Measurements from ENCODE around the gene SLC45A3.
"Not testable (repeated sequence)": the region's sequence is repeated elsewhere in the genome, so short reads cannot be mapped to it uniquely, and the experiment has no call there.

Gene SLC45A3

DNA sequence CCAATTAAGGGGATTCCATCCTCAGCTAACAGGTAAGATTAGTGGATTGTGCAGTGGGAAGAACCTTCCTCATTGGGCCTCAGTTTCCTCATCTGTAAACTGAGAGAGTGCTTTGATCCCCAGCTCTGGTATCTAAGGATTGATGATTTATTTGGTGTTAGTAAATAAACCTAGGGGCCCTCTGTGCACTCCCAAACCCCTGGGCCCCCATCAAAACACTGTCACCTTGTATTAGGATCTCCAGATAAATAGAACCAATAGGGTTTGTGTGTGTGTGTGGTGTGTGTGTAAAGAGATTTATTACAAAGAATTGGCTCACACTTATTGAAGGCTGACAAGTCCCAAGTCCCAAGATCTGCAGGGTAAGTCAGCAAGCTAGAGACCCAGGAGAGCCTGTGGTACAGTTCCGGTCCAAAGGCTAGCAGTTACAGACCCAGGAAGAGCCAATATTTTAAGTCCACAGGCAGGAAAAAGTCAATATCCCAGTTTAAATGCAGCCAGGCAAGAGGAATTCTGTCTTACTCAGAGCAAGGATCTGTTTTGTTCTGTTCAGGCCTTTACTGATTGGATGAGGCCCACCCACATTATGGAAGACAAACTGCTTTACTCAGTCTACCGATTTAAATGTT is 37.5 kb downstream of the SLC45A3 start:
- Histone ChIP-seq H3K9me3 (no peaks in the 10 kb centered on the region), H3K27me3 (peaks cover 2% of the 10 kb centered on the region; the same call in 1 of the 2 replicates), H3K36me3 (no peaks in the 10 kb centered on the region), H3K4me3 (ENCODE audit: low read depth, low read length) (no peak overlapping the region), H3K4me1 (no peaks in the 10 kb centered on the region)
- DNase-seq, result no peak
- TF ChIP-seq, protein P1, sequence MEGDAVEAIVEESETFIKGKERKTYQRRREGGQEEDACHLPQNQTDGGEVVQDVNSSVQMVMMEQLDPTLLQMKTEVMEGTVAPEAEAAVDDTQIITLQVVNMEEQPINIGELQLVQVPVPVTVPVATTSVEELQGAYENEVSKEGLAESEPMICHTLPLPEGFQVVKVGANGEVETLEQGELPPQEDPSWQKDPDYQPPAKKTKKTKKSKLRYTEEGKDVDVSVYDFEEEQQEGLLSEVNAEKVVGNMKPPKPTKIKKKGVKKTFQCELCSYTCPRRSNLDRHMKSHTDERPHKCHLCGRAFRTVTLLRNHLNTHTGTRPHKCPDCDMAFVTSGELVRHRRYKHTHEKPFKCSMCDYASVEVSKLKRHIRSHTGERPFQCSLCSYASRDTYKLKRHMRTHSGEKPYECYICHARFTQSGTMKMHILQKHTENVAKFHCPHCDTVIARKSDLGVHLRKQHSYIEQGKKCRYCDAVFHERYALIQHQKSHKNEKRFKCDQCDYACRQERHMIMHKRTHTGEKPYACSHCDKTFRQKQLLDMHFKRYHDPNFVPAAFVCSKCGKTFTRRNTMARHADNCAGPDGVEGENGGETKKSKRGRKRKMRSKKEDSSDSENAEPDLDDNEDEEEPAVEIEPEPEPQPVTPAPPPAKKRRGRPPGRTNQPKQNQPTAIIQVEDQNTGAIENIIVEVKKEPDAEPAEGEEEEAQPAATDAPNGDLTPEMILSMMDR (IDR thresholded peaks at IDR 0.05; ENCODE audit: low read depth, low read length), result no peak

DNA sequence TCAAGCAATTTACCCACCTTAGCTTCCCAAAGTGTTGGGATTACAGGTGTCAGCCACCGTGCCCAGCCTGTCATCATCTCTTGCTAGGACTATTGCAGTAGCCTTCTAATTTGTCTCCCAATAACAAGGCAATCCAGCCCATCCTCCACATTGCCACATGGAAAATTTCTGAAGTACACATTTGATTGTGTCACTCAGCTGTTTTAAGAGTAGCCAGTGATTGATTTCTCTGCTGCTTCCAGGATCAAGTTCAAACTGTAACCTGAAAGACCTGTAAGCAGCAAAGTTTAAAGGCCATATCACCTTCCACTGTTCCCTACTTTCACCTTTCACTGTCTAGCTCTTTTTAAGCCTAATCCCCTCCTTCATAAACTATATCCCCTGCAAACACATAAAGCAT is 40.7 kb downstream of the SLC45A3 start:
- H3K4me3 ChIP-seq (ENCODE audit: low read depth, low read length), result no peak overlapping the region
- peaks cover 9% of the 10 kb centered on the region for H3K27me3 ChIP-seq
- no peak for DNase-seq
- no peaks in the 10 kb centered on the region for H3K4me1 ChIP-seq
- H3K36me3 ChIP-seq, result no peaks in the 10 kb centered on the region
- TF ChIP-seq, protein P1 (IDR thresholded peaks at IDR 0.05; ENCODE audit: low read depth, low read length), result no peak
- H3K9me3 ChIP-seq, result no peaks in the 10 kb centered on the region

DNA sequence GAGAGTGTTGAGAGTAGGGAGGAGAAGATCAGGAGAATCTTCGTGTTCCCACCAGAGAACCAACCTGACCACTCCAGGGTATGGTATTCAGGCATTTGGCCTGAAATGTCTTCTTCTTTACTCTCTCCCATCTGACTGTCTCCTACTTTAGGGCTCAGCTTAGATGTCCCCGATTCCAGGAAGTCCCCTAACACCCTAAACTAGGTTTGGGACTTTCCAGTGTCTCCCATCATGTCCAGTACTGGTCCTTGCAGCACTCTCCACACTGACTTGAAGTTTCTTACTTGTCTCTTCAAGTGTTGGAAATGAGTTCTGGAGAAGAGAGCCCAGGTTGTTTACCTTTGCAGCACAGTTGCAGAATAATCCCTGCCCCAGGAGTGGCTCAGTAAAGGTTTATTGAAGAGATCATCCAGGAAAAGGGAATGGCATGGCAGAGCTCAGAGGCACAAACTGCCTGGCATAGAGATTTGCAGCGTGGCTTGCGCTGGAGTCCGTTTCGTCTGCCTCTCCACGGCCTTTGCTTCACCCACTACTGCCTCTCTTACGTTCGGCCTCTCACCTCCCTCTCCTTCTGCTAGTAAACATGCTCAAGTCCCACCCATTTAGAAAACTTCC is 42.3 kb downstream of the SLC45A3 start:
- peaks cover 9% of the 10 kb centered on the region for H3K27me3 ChIP-seq

DNA sequence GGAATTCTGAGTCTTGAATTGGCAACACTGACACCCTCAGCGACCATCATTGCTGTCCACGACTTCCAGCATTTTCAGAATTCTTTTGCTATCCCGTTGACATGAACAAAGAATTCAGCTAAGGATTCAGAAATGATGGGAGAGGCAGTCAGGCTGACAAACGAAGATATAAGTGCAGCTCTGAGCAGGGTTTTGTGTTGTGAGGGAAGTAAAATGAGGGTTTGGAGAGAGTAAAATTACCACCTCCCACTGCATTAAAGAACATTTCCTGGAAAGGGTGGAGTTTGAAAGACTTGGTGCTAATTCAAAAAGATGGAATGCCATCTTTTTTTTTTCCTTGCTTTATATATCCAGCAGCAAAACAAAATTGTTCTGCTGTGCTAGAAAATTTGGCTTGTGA is 43.6 kb downstream of the SLC45A3 start:
- TF ChIP-seq, protein P1 (IDR thresholded peaks at IDR 0.05; ENCODE audit: low read depth, low read length), result no peak
- no peaks in the 10 kb centered on the region for H3K4me1 ChIP-seq
- no peak overlapping the region for H3K4me3 ChIP-seq (ENCODE audit: low read depth, low read length)
- H3K27me3 ChIP-seq, result peaks cover 9% of the 10 kb centered on the region
- H3K36me3 ChIP-seq, result no peaks in the 10 kb centered on the region
- H3K9me3 ChIP-seq, result no peaks in the 10 kb centered on the region
- no peak for DNase-seq

More for the DNA sequence above, 42.3 kb downstream of the SLC45A3 start:
- H3K36me3 ChIP-seq, result no peaks in the 10 kb centered on the region
- no peaks in the 10 kb centered on the region for H3K9me3 ChIP-seq
- H3K4me1 ChIP-seq, result no peaks in the 10 kb centered on the region
- TF ChIP-seq, protein P1 (IDR thresholded peaks at IDR 0.05; ENCODE audit: low read depth, low read length), result no peak
- DNase-seq, result no peak
- H3K4me3 ChIP-seq (ENCODE audit: low read depth, low read length), result no peak overlapping the region

DNA sequence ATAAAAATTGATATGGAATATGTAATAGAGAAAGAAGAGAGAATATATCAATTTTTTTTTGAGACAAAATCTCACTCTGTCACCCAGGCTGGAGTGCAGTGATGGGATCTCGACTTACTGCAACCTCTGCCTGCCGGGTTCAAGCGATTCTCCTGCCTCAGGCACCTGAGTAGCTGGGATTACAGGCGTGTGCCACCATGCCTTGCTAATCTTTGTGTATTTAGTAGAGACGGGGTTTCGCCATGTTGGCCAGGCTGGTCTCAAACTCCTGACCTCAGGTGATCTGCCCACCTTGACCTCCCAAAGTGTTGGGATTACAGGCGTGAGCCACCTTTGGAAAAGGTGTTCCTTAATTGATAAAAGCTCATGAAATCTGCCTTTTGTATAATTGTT is 44.2 kb downstream of the SLC45A3 start:
- H3K4me1 ChIP-seq; H3K9me3 ChIP-seq; H3K4me3 ChIP-seq (ENCODE audit: low read depth, low read length); H3K27me3 ChIP-seq; H3K36me3 ChIP-seq; DNase-seq: not testable (repeated sequence)

DNA sequence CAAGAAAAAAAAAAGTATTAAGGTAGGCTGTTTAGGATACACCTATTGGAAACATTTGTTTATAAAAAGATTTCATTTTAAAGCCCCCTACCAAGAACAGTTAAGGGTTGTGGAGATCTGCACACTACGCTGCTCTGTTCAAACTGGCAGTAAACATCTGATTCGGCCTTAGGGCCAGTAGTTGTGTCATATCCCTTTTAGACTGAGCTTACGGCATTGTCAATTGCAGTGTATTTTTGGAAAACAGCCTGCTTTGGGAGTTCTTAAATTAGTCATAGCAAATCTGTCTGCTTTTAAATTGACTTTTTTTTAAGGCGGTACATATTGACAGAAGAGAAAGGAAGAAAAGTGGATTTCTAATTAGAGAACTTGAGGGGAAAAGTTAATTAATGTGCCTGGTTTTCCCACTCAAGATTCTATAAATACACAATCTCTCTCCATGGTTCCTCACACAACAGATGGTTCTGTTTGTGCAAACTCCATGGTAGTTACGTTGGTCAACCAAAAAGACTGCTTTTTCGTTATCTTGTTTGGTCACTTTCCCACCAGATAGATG is 46.8 kb downstream of the SLC45A3 start:
- H3K27me3 ChIP-seq, result peaks cover 9% of the 10 kb centered on the region
- no peak overlapping the region for H3K4me3 ChIP-seq (ENCODE audit: low read depth, low read length)
- DNase-seq, result no peak
- H3K4me1 ChIP-seq, result no peaks in the 10 kb centered on the region; the same call in 1 of the 2 replicates
- TF ChIP-seq, protein P1 (IDR thresholded peaks at IDR 0.05; ENCODE audit: low read depth, low read length), result no peak
- H3K36me3 ChIP-seq, result no peaks in the 10 kb centered on the region
- no peaks in the 10 kb centered on the region for H3K9me3 ChIP-seq

Measured in BE2C (cell line).